ENCODE data around the gene KIRREL1.

KIRREL1 gene

GRCh38 chr1:158007667-158008386 lies 14.4 kb downstream of the KIRREL1 start:
- no peak for DNase-seq

GRCh38 chr1:158008630-158009029 lies 15.2 kb downstream of the KIRREL1 start:
- no peak for DNase-seq

DNA sequence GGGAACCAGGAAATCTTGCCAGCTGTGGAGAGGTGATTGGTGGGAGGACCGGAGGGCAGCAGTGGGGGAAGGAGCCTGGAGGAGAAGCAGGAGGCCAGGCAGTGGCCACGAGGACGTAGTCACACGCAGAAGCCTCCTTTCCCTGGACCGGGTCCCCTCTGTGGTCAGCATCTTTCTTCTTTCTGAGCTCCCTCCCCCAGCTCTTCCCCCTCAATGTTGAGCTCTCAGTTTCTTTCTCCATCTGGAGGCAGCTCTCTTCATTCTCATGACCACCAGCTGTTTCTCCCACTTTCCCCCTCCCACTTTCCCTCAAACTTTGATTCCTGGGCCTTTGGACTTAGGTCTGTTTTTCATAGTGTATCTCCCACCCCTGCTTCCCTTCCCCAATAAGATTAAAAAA lies 18.3 kb downstream of the KIRREL1 start:
- no peak for DNase-seq

DNA sequence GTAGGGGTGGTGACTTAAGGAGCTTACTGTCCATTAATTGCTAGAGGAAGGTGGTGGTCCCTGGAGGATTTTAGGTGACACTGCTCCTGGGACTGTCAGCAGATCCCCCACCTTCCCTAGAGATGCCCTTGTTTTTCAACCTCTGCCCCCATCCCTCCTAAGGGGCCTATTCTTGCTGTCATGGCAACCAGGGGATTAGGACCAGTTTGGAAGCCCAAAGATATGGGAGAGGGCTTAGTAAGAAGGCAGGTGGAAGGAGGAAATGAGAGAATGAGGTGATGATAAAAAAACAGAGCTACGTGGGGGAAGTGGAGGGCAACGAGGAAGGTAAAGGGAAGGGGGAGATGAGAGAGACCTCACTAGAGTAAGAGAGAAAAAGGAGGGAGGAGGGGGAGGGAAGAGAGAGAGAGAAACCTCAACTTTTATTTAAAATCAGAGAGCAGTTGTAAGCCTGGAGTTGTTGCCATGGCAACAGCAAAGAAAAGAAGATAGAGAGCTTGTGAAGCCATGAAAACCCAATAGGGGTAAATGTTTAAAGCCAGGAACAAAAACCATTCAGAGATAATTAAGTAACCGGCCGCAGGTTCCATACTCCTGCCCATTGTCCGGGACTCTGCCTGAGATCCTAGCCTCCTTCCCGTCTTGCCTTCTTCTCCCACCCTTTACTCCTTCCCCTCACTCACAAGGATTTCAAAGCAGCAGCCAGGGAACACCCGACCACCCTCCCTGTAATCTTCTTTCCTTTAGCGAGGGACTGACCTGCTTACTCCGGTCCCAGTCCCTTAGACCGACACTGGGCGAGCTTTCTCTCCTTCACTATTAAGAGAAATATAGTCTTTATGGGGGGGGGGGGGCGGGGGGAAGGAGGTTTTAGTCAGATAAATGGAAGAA lies 20.6 kb downstream of the KIRREL1 start:
- DNase-seq: no peak

DNA sequence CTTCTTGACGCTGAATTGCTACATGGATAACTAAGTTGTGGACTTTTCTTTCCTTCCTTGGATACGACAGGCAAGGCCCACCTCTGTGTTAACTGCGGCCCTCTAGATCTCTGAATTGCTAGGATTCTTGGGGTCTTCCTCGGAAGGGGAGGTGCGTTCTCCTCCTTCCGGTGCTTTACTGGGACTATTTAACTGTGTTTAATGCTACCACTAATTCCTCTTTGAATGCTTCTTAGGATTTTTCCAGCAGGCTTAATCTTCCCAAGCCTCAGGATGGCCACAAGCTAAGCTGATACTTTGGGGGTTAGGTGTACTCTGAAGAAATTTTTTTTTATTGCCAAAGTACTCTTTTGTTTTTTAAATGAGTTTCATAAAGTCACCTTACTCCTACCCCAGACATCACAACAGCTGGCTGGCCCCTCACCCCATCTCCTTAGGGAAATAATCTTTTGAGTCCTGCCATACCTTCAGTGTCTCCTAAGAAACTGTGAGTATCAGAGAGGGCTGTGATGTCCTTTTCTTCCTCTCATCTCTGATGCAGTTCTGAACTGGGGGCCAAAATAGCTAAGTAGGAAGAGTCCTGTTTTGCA lies 21.4 kb downstream of the KIRREL1 start:
- no peak for DNase-seq

- DNase-seq: no peak
These were observed 23.3 kb downstream of the KIRREL1 start for GRCh38 chr1:158016651-158017335.

- DNase-seq: no peak
These were observed 24.6 kb downstream of the KIRREL1 start for GRCh38 chr1:158017800-158018595.

GRCh38 chr1:158019171-158019868 lies 25.9 kb downstream of the KIRREL1 start:
- DNase-seq: no peak

DNA sequence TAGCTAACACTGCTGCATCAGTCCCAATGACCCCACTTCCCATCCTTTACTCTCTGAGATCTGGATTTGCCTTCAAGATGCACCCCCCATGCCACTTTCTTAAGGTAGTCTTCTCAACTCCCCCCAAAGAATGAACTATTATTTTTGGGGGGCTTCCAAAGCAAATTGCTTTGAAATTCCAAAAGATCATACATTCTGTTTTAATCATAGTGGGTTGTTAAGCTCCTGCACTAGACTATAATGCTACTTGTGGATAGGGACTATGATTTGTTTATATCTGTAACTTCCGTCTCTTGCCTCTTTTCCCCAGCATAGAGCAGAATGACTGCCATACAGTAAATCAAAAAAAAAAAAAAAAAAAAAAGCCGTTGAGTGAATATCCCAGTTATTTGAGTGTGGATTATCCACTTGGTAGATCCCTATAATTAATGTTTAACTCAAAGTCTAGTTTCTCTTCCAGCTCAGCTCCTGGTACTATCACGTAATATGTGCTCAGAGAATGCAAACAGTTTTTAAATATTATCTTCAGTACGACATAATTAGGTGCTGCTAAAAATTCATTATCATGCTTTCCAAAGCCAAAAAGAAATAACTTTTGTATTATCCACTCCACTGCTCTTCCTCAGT lies 26.9 kb downstream of the KIRREL1 start:
- no peak for DNase-seq

- no peak for DNase-seq
These were observed 27.6 kb downstream of the KIRREL1 start for GRCh38 chr1:158020886-158021620.

GRCh38 chr1:158021721-158022120 lies 28.3 kb downstream of the KIRREL1 start:
- no peak for DNase-seq

- DNase-seq: no peak
These were observed 29.3 kb downstream of the KIRREL1 start for GRCh38 chr1:158022554-158023312.

GRCh38 chr1:158024737-158025136 lies 31.3 kb downstream of the KIRREL1 start:
- no peak for DNase-seq

DNA sequence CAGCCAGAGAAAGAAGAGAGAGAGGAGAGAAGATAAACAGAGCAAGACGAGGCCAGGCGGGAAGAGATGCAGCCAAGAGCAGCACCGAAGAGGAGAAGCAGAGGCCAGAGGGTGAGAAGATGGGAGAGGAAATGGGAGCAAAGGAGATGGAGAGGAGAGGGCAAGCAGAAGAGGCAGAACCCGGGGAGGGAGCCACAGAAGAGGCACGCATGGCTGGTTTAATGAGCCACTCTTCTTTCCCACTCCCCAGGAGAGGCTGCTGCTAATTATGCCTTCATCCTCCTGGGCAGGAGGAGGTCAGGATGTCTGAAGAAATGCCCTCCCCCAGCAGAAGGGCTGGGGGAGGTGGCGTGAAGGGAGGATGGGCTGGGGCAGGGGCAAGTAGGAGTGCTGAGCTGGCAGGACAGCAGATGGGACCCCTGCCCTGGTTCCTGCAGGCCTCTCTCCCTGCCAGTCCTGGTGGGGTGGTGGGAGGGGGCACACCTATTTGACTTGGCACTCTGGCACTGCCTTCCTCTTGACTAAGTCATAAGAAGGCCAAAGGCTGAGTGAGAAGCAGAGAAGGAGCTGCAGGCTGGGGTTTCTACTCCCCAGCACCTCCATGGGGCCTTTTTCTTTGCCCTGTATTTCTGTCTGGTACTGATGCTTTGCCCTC lies 32.3 kb downstream of the KIRREL1 start:
- DNase-seq: no peak

- no peak for DNase-seq
These were observed 33.2 kb downstream of the KIRREL1 start for GRCh38 chr1:158026651-158027050.

GRCh38 chr1:158027508-158027907 lies 34.1 kb downstream of the KIRREL1 start:
- no peak for DNase-seq

DNA sequence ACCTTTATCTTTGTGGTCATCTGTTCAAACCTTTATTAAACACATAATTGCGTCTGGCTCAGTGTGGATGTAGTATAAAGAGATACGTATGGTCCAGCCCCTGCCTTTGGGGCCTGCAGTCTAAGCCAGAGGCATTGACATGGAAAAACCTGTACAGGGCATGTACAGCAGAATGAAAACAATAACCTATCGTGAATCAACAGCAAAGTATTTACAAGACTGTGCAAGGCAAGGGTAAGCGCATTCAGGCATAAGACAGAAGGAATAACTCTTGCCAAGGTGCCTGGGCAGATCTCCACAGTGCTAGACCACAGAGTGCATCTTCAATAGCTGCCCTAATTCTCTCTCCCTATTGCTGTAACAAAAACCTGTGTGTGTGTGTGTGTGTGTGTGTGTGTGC lies 35.5 kb downstream of the KIRREL1 start:
- no peak for DNase-seq

DNA sequence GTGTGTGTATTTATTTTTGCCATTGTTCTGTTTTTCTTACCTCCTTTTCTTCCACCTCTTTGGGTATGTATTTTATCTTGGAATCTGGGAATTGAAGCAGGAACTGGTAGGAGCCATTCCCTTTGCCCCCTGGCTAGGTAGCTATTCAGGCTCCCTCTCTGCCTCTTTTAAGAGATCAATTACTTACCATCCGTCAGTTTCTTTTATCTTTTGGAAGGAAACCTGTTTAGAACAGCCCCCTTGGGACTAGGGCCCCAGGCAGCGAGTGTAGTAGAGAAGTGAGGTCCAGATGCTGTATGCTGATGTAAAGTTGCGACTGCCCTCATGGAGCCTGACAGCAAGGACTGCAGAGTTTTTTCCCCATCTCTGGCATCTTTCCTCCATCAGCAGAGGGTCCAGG lies 41.6 kb downstream of the KIRREL1 start:
- DNase-seq: no peak

GRCh38 chr1:158035976-158036583 lies 42.6 kb downstream of the KIRREL1 start:
- no peak for DNase-seq

All from activated gamma-delta T cell (primary cell).